SJCRH30 (cell line): ENCODE results near the gene RIC8A. TPM values are rescaled to one million over a fixed set of nuclear protein-coding genes. Genes with fewer than 3 reads are reported as not detected.
"Not testable (repeated sequence)": the region's sequence is repeated elsewhere in the genome, so short reads cannot be mapped to it uniquely, and the experiment has no call there.

ENCODE experiments used
- DNase-seq, 2 experiments: peaks; one replicate each; pipeline ENCODE4 v3.0.0-alpha.2; 2015 to 2020
- H3K27ac ChIP-seq: fragments of 250-450 bp; sonication (Bioruptor Pico); 2 replicates; pipeline ENCODE4 v1.5.1; 2020; ENCODE audit warnings: mild to moderate bottlenecking, moderate library complexity
- H3K27me3 ChIP-seq: fragments of 250-450 bp; sonication (Bioruptor Pico); 2 replicates; pipeline ENCODE4 v1.5.1; 2020; ENCODE audit warnings: mild to moderate bottlenecking, moderate library complexity
- H3K36me3 ChIP-seq: fragments of 250-450 bp; sonication (Bioruptor Pico); 2 replicates; pipeline ENCODE4 v1.5.1; 2020; ENCODE audit warnings: mild to moderate bottlenecking, moderate library complexity
- H3K4me1 ChIP-seq: fragments of 250-450 bp; sonication (Bioruptor Pico); 2 replicates; pipeline ENCODE4 v1.5.1; 2020; ENCODE audit warnings: mild to moderate bottlenecking, moderate library complexity
- H3K4me3 ChIP-seq: fragments of 250-450 bp; sonication (Bioruptor Pico); 2 replicates; pipeline ENCODE4 v1.5.1; 2020; ENCODE audit warnings: mild to moderate bottlenecking, moderate library complexity
- H3K9me3 ChIP-seq: fragments of 250-450 bp; sonication (Bioruptor Pico); replicated peaks from 2 replicates; pipeline ENCODE4 v1.5.1; 2020; ENCODE audit warnings: mild to moderate bottlenecking, moderate library complexity
- total RNA-seq: library from RNA; depleted of rRNA; stranded (reverse); fragments of >200 nt; shearing (Covaris generic); gene quantifications from 2 replicates; pipeline ENCODE4 v1.2.3, GENCODE V29; 2014; rRNA removed

The RIC8A gene
- 98.3 and 106 TPM in 2 replicates for total RNA-seq

GRCh38 chr11:207208-207862, at the start of gene RIC8A, which contains the start of gene BET1L:
RIC8A (plus strand) TSS chr11:207708; CDS start chr11:208855, 1,147 bp downstream.
BET1L (minus strand) TSS chr11:207399; CDS start chr11:207321, 78 bp downstream.
- peak; percentile 95 to 96 for DNase-seq
- no peaks in the 10 kb centered on the region for H3K27me3 ChIP-seq
- H3K36me3 ChIP-seq = peaks cover 30% of the 10 kb centered on the region
- peak within 1 kb of the TSS; percentile 66 for H3K27ac ChIP-seq
- peaks cover 21% of the 10 kb centered on the region for H3K4me1 ChIP-seq
- H3K9me3 ChIP-seq = no peaks in the 10 kb centered on the region
- H3K4me3 ChIP-seq = peak within 1 kb of the TSS; percentile 88

DNA sequence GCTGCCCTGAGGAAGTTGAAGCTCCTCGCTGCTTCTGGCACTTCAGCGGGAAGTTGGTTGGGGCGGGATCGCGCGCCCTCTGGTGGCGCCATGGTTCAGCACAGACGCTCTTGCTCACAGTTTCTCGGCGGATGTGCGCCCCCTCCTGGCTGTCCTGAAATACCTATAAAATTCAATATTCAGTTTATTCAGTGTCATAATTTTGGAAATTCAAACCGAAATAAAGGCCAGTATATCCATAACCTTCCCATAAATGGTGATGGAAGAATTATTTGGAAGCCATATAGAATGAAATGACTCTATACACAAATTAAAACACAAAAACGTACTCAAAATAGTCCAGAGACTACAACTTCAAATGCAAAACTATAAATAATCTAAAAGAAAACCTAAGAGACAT, 27.3 kb upstream of the RIC8A start:
- H3K27me3 ChIP-seq, H3K4me3 ChIP-seq, DNase-seq: not testable (repeated sequence)

DNA sequence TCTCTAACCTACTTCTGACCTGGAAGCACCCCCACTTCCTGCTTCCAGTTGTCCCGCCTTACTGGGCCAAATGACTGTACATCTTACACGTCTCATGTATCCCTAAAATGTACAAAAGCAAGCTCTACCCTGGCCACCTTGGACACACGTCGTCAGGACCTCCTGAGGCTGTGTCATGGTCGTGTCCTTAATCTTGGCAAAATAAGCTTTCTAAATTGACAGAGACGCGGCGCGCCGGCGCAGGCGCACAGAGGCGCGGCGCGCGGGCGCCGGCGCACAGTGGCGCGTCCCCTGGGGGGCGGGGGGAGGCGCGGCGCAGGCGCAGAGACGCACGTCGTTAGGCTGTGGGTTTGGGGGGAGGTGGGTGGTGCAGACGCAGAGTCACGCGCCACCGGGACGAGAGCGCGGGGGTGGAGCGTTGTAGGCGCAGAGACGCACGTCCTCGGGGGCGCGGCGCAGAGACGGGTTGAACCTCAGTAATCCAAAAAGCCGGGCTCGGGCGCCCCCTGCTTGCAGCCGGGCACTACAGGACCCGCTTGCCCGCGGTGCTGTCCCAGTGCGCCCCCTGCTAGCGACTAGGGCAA, 18.2 kb upstream of the RIC8A start:
- H3K4me3 ChIP-seq, DNase-seq, H3K4me1 ChIP-seq: not testable (repeated sequence)

More for the DNA sequence above, 27.3 kb upstream of the RIC8A start:
- H3K4me1 ChIP-seq, H3K27ac ChIP-seq, H3K9me3 ChIP-seq, H3K36me3 ChIP-seq: not testable (repeated sequence)

GRCh38 chr11:189843-190311, 17.6 kb upstream of the RIC8A start:
- H3K36me3 ChIP-seq, H3K9me3 ChIP-seq, H3K4me1 ChIP-seq, H3K27me3 ChIP-seq, H3K27ac ChIP-seq, H3K4me3 ChIP-seq: not testable (repeated sequence)
- peak in 1 of 2 experiments; percentile 9 for DNase-seq

More for the DNA sequence above, 18.2 kb upstream of the RIC8A start:
- H3K27ac ChIP-seq, H3K9me3 ChIP-seq, H3K36me3 ChIP-seq, H3K27me3 ChIP-seq: not testable (repeated sequence)

- DNase-seq, H3K4me1 ChIP-seq, H3K36me3 ChIP-seq, H3K9me3 ChIP-seq, H3K27me3 ChIP-seq, H3K27ac ChIP-seq, H3K4me3 ChIP-seq: not testable (repeated sequence)
Measured at GRCh38 chr11:190546-190945, 17.0 kb upstream of the RIC8A start.

- not testable (repeated sequence) for H3K27me3 ChIP-seq, H3K9me3 ChIP-seq, H3K4me1 ChIP-seq, H3K4me3 ChIP-seq, H3K36me3 ChIP-seq, H3K27ac ChIP-seq
- DNase-seq = peak in 1 of 2 experiments; percentile 17
Measured at GRCh38 chr11:191490-192478, 15.7 kb upstream of the RIC8A start.

DNA sequence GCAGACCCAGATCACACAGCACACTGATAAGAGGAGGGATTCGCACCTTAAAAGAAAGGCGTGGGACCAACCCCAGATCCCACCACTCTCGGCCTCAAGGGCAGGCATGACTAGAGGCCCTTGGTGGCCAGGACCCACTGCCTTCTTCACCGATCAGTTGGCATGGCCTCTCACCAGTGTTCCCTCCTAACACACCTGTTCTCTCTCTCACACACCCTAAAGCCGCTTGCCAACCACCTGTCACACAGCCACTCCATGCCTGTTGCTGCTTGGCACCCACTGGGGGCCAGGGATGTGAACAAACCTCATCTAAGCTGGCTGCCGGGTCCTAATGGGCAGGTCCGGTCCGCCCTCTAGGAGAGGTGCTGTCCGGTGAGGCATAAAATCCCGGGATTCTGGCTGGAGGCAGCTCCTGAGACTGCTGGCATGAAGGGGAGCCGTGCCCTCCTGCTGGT, 14.8 kb upstream of the RIC8A start, which contains the start of gene SCGB1C1:
Gene SCGB1C1, plus strand, starts transcription at position 405 of the 455 bp plus-strand sequence. Its CDS starts 22 bp downstream, at position 427.
- H3K27me3 ChIP-seq, H3K27ac ChIP-seq, H3K4me1 ChIP-seq, H3K4me3 ChIP-seq, H3K9me3 ChIP-seq, DNase-seq, H3K36me3 ChIP-seq: not testable (repeated sequence)

DNA sequence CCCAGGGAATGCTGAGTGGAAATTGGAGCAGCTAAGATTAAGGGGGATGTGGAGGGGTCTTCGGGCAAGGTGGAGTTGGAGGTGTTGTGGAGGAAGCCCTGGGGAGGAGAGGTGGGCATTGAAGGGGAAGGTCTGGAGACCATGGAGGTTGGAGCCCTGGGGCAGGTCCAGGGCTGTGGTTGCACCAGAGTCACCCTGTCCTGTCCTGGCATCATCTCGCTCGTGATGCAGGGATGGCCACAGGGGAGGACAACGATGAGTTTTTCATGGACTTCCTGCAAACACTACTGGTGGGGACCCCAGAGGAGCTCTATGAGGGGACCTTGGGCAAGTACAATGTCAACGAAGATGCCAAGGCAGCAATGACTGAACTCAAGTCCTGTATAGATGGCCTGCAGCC, 14.0 kb upstream of the RIC8A start:
- DNase-seq, H3K9me3 ChIP-seq, H3K27me3 ChIP-seq, H3K27ac ChIP-seq, H3K4me3 ChIP-seq, H3K36me3 ChIP-seq, H3K4me1 ChIP-seq: not testable (repeated sequence)

GRCh38 chr11:196786-197731, 10.4 kb upstream of the RIC8A start:
- Histone ChIP-seq H3K27ac (no peak overlapping the region), H3K27me3 (no peaks in the 10 kb centered on the region), H3K9me3 (no peaks in the 10 kb centered on the region), H3K4me1 (no peaks in the 10 kb centered on the region), H3K4me3 (no peak overlapping the region), H3K36me3 (peaks cover 2% of the 10 kb centered on the region; the same call in 1 of the 2 replicates)
- DNase-seq = no peak

GRCh38 chr11:197741-198235, 9.7 kb upstream of the RIC8A start:
- no peak for DNase-seq
- H3K9me3 ChIP-seq = no peaks in the 10 kb centered on the region
- H3K27me3 ChIP-seq = no peaks in the 10 kb centered on the region
- H3K27ac ChIP-seq = no peak overlapping the region
- no peak overlapping the region for H3K4me3 ChIP-seq
- H3K4me1 ChIP-seq = no peaks in the 10 kb centered on the region
- peaks cover 2% of the 10 kb centered on the region; the same call in 1 of the 2 replicates for H3K36me3 ChIP-seq

DNA sequence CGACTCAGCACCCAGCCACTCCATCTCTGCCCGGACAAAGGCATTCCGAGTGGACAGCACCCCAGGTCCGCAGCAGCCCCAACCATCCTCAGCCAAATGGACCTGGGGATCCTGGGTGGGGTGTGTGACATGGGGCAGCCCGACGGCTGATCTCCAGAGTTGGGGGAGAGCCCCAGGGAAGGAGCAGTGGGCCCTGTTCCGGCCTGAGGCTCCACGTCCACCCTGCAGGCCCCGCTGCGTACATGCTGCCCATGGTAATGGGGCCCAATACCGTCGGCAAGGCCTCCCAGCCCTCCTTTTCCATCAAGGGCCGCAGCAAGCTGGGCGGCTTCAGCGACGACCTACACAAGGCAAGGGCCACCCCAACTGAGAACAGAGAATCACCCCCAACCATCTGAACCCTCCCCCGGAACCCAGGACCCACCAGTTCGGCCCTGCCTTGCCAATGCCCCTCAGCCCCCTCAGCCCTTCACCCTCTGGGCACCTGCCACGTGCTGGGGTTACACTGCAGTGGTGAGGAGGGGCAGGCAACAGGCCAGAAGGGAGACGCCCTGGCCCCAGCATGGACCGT, 9.2 kb upstream of the RIC8A start:
- Histone ChIP-seq H3K27ac (no peak overlapping the region), H3K9me3 (no peaks in the 10 kb centered on the region), H3K4me1 (no peaks in the 10 kb centered on the region), H3K4me3 (no peak overlapping the region), H3K27me3 (no peaks in the 10 kb centered on the region), H3K36me3 (peaks cover 2% of the 10 kb centered on the region; the same call in 1 of the 2 replicates)
- DNase-seq = no peak

- H3K27ac ChIP-seq = no peak overlapping the region
- H3K4me1 ChIP-seq = peaks cover 5% of the 10 kb centered on the region
- H3K9me3 ChIP-seq = no peaks in the 10 kb centered on the region
- DNase-seq = no peak
- H3K27me3 ChIP-seq = no peaks in the 10 kb centered on the region
- no peak overlapping the region for H3K4me3 ChIP-seq
- H3K36me3 ChIP-seq = peaks cover 2% of the 10 kb centered on the region
Measured at GRCh38 chr11:199004-199581, 8.4 kb upstream of the RIC8A start.

DNA sequence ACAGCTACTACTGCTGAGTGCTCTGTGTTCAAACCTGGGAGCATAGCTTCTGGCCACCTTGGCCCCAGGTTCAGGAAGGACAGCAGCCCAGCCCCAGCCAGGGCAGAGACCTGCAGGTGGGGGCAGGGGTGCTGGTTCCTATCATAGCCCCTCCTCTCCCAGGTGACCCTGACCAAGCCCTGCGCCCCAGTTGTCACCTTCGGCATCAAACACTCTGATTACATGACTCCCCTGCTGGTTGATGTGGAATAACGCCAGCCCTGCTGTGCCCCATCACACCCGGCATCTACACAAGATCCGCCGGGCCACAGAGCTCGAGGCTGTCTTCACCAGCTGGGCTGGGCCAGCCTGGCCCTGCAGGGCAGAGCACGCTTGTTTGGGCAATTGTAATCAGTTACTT, 7.7 kb upstream of the RIC8A start:
- Histone ChIP-seq H3K27ac (no peak overlapping the region), H3K36me3 (peaks cover 2% of the 10 kb centered on the region), H3K4me1 (peaks cover 9% of the 10 kb centered on the region), H3K4me3 (no peak overlapping the region), H3K27me3 (no peaks in the 10 kb centered on the region), H3K9me3 (no peaks in the 10 kb centered on the region)
- no peak for DNase-seq
